ENCODE results near the gene MAPK12. TPM values are rescaled to one million over a fixed set of nuclear protein-coding genes. Genes with fewer than 3 reads are reported as not detected.

The MAPK12 gene
- 25.5 and 27.3 TPM in 2 replicates for total RNA-seq

DNA sequence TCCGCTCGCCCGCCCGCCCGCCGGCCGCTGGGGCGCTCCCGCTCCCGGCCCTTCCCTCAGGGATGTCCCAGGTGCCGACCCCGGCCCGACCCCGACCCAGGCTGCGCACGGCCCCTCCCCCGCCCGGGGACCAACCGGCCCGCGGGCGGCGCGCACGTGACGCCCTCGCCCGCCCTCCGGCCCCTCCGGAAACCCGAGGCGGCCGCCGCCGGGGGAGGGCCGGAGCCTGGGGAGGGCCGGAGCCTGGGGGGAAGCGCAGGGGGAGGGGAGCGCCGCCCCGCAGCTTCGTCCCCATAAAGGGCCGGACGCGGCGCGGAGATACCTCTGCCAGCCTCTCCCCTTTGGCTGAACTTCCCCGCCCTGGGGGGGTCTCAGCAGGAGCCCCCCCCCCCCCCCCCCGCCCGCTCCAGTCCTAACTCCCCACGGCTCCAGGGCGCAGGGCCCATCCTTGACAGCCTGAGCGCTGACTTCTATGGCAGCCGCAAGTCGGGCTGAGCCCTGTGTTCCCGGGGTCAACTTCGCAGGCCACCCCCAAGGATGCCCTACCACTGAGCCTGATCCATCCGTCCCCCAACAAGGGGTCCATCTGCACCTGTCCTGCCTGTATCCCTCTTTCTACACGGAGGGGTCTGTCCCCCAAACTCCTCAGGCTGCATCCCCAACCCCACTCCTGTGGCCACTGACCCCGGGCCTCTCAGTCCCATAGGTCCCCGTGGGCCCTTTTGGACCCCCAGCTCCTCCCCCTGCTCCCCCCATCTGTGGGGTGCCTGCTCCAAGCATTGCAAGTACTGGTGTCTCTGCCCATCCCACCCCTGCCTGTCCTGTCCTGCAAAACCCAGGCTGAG, at the start of gene MAPK12:
MAPK12 (minus strand) TSS at position 69 of the 845 bp plus-strand sequence. CDS start 174 bp downstream, outside the sequence.
- Histone ChIP-seq H3K36me3 (ENCODE audit: control insufficient read depth, insufficient read depth, low read length) (peaks cover 1% of the 10 kb centered on the region), H3K27me3 (ENCODE audit: control insufficient read depth, insufficient read depth, low read length) (no peaks in the 10 kb centered on the region), H3K4me3 (ENCODE audit: low read depth, low read length) (peak within 1 kb of the TSS; percentile 50)
- no peak for DNase-seq (ENCODE audit: low read depth)
- TF ChIP-seq, protein P1, sequence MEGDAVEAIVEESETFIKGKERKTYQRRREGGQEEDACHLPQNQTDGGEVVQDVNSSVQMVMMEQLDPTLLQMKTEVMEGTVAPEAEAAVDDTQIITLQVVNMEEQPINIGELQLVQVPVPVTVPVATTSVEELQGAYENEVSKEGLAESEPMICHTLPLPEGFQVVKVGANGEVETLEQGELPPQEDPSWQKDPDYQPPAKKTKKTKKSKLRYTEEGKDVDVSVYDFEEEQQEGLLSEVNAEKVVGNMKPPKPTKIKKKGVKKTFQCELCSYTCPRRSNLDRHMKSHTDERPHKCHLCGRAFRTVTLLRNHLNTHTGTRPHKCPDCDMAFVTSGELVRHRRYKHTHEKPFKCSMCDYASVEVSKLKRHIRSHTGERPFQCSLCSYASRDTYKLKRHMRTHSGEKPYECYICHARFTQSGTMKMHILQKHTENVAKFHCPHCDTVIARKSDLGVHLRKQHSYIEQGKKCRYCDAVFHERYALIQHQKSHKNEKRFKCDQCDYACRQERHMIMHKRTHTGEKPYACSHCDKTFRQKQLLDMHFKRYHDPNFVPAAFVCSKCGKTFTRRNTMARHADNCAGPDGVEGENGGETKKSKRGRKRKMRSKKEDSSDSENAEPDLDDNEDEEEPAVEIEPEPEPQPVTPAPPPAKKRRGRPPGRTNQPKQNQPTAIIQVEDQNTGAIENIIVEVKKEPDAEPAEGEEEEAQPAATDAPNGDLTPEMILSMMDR (IDR thresholded peaks at IDR 0.05; ENCODE audit: insufficient read depth, low read length, poor library complexity, severe bottlenecking), result no peak

DNA sequence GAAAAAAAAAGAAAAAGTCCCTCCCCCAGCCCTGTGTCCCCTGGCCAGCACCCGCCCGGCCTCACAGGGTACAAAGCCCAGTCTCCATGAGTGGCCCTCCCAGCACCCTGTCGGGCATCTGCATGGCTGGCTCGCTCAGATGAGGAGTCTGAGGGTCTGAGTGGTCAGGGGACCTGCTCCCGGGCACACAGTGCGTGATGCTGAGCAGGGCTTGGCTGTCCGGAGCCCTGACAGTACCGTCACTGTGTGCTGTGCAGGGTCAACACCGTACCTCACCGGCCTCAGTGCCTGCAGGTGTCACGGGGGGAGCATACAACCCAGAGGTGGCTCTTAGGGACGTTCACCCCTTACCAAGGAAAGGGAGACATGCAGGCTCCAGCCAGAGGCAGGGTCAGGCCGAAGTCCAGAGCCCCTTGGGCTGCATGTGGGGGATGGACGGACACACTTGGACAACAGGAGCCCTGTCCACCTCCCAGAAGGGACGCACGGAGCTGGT, 49.5 kb upstream of the MAPK12 start:
- TF ChIP-seq, protein P1 (IDR thresholded peaks at IDR 0.05; ENCODE audit: insufficient read depth, low read length, poor library complexity, severe bottlenecking), result no peak
- Histone ChIP-seq H3K36me3 (ENCODE audit: control insufficient read depth, insufficient read depth, low read length) (no peaks in the 10 kb centered on the region), H3K27me3 (ENCODE audit: control insufficient read depth, insufficient read depth, low read length) (no peaks in the 10 kb centered on the region), H3K4me3 (ENCODE audit: low read depth, low read length) (no peak overlapping the region)
- DNase-seq (ENCODE audit: low read depth), result no peak

DNA sequence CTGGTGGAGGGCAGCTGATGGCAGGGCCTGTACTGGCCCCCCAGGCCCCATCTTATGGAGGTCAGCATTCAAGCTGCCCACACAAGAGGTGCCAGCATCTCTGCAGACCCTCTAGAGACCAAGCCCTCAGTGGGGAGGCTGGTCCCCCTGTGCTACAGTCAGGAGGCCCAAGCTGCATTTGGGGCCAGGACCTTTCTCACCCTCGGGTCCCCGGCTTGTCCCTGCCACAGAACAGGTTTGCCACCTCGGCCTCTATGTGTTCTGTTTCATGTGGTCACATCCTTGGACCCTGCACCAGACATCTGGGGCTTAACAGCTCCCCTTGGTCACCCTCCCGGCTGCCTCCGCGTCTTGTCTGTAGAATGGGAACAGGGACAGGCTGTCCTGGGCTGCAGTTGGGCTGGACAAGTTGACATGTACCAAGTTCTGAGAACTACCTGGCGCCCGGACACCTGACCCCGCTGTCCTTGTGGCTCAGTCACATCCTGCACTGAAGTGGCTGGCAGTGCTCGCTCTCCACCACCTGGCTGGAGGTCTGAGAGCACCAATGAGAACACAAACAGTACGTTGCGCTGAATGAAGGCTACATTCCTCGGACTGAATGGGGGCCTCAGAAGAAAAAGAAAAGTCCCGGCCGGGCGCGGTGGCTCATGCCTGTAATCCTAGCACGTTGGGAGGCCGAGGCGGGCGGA, 48.7 kb upstream of the MAPK12 start:
- no peak for DNase-seq (ENCODE audit: low read depth)
- H3K4me3 ChIP-seq (ENCODE audit: low read depth, low read length), result no peak overlapping the region
- TF ChIP-seq, protein P1 (IDR thresholded peaks at IDR 0.05; ENCODE audit: insufficient read depth, low read length, poor library complexity, severe bottlenecking), result no peak
- H3K27me3 ChIP-seq (ENCODE audit: control insufficient read depth, insufficient read depth, low read length), result no peaks in the 10 kb centered on the region
- no peaks in the 10 kb centered on the region for H3K36me3 ChIP-seq (ENCODE audit: control insufficient read depth, insufficient read depth, low read length)

DNA sequence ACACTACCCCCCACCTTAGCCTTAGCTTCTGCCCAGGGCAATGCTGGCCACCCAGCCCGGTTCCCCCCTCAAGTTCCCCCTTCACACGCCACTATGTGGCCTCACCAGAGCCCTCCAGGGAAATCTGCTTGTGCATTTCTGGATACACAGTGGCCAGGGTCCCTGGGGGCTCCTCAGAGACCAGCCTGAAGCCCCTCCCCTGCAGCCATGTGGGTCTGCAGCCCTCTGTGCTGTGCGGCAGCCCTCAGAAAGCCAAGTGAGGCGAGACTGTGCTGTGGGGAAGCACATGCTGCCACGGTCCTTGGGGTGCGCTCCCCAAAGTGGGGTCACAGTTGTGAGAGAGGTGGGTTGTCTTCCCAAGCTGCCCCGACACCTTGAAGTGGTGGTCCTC, 48.1 kb upstream of the MAPK12 start:
- Histone ChIP-seq H3K4me3 (ENCODE audit: low read depth, low read length) (no peak overlapping the region), H3K36me3 (ENCODE audit: control insufficient read depth, insufficient read depth, low read length) (no peaks in the 10 kb centered on the region), H3K27me3 (ENCODE audit: control insufficient read depth, insufficient read depth, low read length) (no peaks in the 10 kb centered on the region)
- no peak for DNase-seq (ENCODE audit: low read depth)
- TF ChIP-seq, protein P1 (IDR thresholded peaks at IDR 0.05; ENCODE audit: insufficient read depth, low read length, poor library complexity, severe bottlenecking), result no peak

DNA sequence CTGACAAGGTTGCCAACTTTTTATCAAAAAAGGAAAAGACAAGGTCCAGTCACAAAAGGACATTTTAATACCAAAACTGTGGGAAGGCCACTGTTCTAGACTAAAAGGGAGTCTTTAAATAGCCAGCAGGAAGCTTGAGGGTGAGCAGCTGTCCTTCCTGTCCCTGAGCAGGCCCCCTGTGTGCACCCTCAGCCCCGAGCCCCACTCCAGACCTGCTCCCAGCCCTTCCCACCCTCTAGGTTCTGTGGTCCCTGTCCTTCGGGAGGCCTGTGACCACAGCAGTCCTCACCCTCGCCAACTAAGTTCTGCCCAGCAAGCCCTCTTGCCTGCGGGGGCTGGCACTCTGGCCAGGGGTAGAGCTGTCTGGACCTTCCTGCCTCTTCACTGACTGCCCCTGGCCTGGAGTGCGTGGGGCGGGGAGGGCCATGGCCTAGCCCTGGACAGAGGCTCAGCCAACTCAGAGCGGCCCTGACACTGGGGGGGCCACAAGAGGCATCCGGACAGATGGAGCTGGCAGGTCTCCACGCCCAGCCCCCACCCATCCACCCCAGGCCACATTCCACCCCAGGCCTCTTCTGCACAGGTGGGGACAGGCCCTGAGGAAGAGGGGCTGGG, 47.6 kb upstream of the MAPK12 start:
- H3K36me3 ChIP-seq (ENCODE audit: control insufficient read depth, insufficient read depth, low read length), result no peaks in the 10 kb centered on the region
- TF ChIP-seq, protein P1 (IDR thresholded peaks at IDR 0.05; ENCODE audit: insufficient read depth, low read length, poor library complexity, severe bottlenecking), result no peak
- no peak overlapping the region for H3K4me3 ChIP-seq (ENCODE audit: low read depth, low read length)
- DNase-seq (ENCODE audit: low read depth), result no peak
- no peaks in the 10 kb centered on the region for H3K27me3 ChIP-seq (ENCODE audit: control insufficient read depth, insufficient read depth, low read length)
